Spleen (tissue), 11 donors: Measurements from ENCODE around the gene PSG2. TPM values are rescaled to one million over a fixed set of nuclear protein-coding genes. Genes with fewer than 3 reads are reported as not detected.
"Not testable (repeated sequence)": the region's sequence is repeated elsewhere in the genome, so short reads cannot be mapped to it uniquely, and the experiment has no call there.

Experiments used
- DNase-seq: peaks from one replicate; pipeline ENCODE4 v3.0.0-alpha.2; 2020
- H3K27ac ChIP-seq, 8 donors: fragments of 200-600 bp; sonication (generic) in 7 of 8; 1 replicate in 4 of 8; 2 replicates in 4 of 8; pipeline versions ENCODE4 v1.5.0 to v1.8.0; 2016 to 2021; ENCODE audit warnings: inconsistent platforms in 4 of 8, mild to moderate bottlenecking in 4 of 8, moderate library complexity in 1 of 8
- H3K27me3 ChIP-seq, 7 donors: fragments of 200-600 bp; sonication (generic) in 6 of 7; replicated peaks in 1 of 7; 1 replicate in 4 of 7; 2 replicates in 3 of 7; pipeline versions ENCODE4 v1.5.0 to v1.8.0; 2016 to 2021; ENCODE audit warnings: inconsistent platforms in 3 of 7, mild to moderate bottlenecking in 1 of 7
- H3K36me3 ChIP-seq, 6 donors: fragments of 200-600 bp; sonication (generic) in 5 of 6; 1 replicate in 4 of 6; 2 replicates in 2 of 6; pipeline versions ENCODE4 v1.5.0 to v1.8.0; 2016 to 2021; ENCODE audit warnings: inconsistent platforms in 2 of 6
- H3K4me1 ChIP-seq, 6 donors: fragments of 200-600 bp; sonication (generic) in 5 of 6; 1 replicate in 3 of 6; 2 replicates in 3 of 6; pipeline versions ENCODE4 v1.5.0 to v1.8.0; 2016 to 2021; ENCODE audit warnings: inconsistent platforms in 3 of 6
- H3K4me3 ChIP-seq, 8 donors: fragments of 200-600 bp; sonication (generic) in 7 of 8; 1 replicate in 4 of 8; 2 replicates in 4 of 8; pipeline versions ENCODE4 v1.5.0 to v1.8.0; 2016 to 2021; ENCODE audit warnings: inconsistent platforms in 4 of 8, mild to moderate bottlenecking in 4 of 8, moderate library complexity in 2 of 8
- H3K9me3 ChIP-seq, 8 donors: fragments of 200-600 bp; sonication (generic) in 7 of 8; 1 replicate in 4 of 8; 2 replicates in 4 of 8; pipeline versions ENCODE4 v1.5.0 to v1.8.0; 2016 to 2021; ENCODE audit warnings: inconsistent platforms in 4 of 8
- WGBS, 5 donors: extraction: QIAGEN DNeasy Blood & Tissue Kit in 3 of 5; methylation state at CpG; one replicate each; pipeline versions ENCODE4 v1.1.5 to v1.1.7; 2013 to 2018; 5-methylcytosine and 5-hydroxymethylcytosine counted together
- intact Hi-C: fragments of 100-400 bp; cut with DNase I; formaldehyde crosslinking; loops from one replicate; pipeline ENCODE4 v1.15.0; 2023; ENCODE audit warnings: low total_unique reads
- polyA plus RNA-seq, 3 donors: library from polyadenylated mRNA; stranded (reverse); fragments of 200-250 nt; gene quantifications; one replicate each; pipeline ENCODE4 v1.2.1, GENCODE V29; 2013
- total RNA-seq, 7 donors: library from RNA; depleted of rRNA in 3 of 7; stranded (reverse); fragments of >200 nt in 3 of 7; fragmentation: NEBNext Ultra II Directional in 4 of 7; extraction: Animal tissue kit (Norgen Biotek cat#: 25700) in 4 of 7; gene quantifications; one replicate each; pipeline versions ENCODE4 v1.1.0 to v1.2.1, GENCODE V29; 2016 to 2021
- donor health status: healthy with polysubstance abuse.
- donor health status: DM: no; HTN: no; CAD: no; lungs with moderate emphysema.
- donor health status: DM: no; HTN: no; CAD: no.
- donor health status: Bipolar disorder and iron deficiency.
- donor health status: healthy.
- donor health status: DM: no; HTN: no; CAD: no.
- donor health status: DM: yes; HTN: yes; CAD: no.

Gene PSG2
- total and polyA plus RNA-seq, 10 donors, result not detected

GRCh38 chr19:43061326-43061725 lies 21.2 kb downstream of the PSG2 start:
- H3K27me3 ChIP-seq, H3K36me3 ChIP-seq, DNase-seq, H3K4me3 ChIP-seq, H3K27ac ChIP-seq, H3K4me1 ChIP-seq, intact Hi-C loops: not testable (repeated sequence)
- peaks cover 0 to 21% (median 8%) of the 10 kb centered on the region in 8 donors for H3K9me3 ChIP-seq
- 56 to 84% (median 74%) methylated on average over 3 of the region's 3 CpGs for WGBS, 5 donors

GRCh38 chr19:43060254-43060653 lies 22.2 kb downstream of the PSG2 start:
- H3K27me3 ChIP-seq, H3K27ac ChIP-seq, DNase-seq, intact Hi-C loops, H3K36me3 ChIP-seq, H3K4me1 ChIP-seq, H3K4me3 ChIP-seq: not testable (repeated sequence)
- WGBS, 5 donors, result 56 to 77% (median 62%) methylated on average over 3 of the region's 3 CpGs
- H3K9me3 ChIP-seq, result peaks cover 0 to 32% (median 18%) of the 10 kb centered on the region in 8 donors

GRCh38 chr19:43059482-43059881 lies 23.0 kb downstream of the PSG2 start:
- WGBS, 5 donors, result 77 to 95% (median 90%) methylated on average over 2 of the region's 2 CpGs
- H3K27ac ChIP-seq, H3K4me1 ChIP-seq, intact Hi-C loops, H3K27me3 ChIP-seq, DNase-seq, H3K36me3 ChIP-seq, H3K4me3 ChIP-seq: not testable (repeated sequence)
- H3K9me3 ChIP-seq, result peaks cover 0 to 39% (median 23%) of the 10 kb centered on the region in 8 donors

GRCh38 chr19:43058440-43058839 lies 24.1 kb downstream of the PSG2 start:
- H3K4me1 ChIP-seq, H3K27me3 ChIP-seq, intact Hi-C loops, H3K27ac ChIP-seq, H3K36me3 ChIP-seq, DNase-seq, H3K4me3 ChIP-seq: not testable (repeated sequence)
- 46 to 59% (median 50%) methylated on average over 2 of the region's 2 CpGs for WGBS, 5 donors
- H3K9me3 ChIP-seq, result peaks cover 0 to 46% (median 24%) of the 10 kb centered on the region in 8 donors

GRCh38 chr19:43047966-43048365 lies 34.5 kb downstream of the PSG2 start:
- H3K4me3 ChIP-seq, DNase-seq, H3K27ac ChIP-seq, intact Hi-C loops, H3K4me1 ChIP-seq, H3K27me3 ChIP-seq, H3K36me3 ChIP-seq: not testable (repeated sequence)
- H3K9me3 ChIP-seq, result peaks cover 0 to 13% (median 0%) of the 10 kb centered on the region in 8 donors
- WGBS, 5 donors, result 70 to 93% (median 75%) methylated on average over 3 of the region's 3 CpGs

- DNase-seq, H3K4me1 ChIP-seq, H3K27ac ChIP-seq, H3K36me3 ChIP-seq, intact Hi-C loops, H3K4me3 ChIP-seq, H3K27me3 ChIP-seq, H3K9me3 ChIP-seq: not testable (repeated sequence)
- 68 to 91% (median 76%) methylated on average over 2 of the region's 2 CpGs for WGBS, 5 donors
Observed at GRCh38 chr19:43046578-43046977, 35.9 kb downstream of the PSG2 start.

GRCh38 chr19:43043492-43044180 lies 38.9 kb downstream of the PSG2 start:
- H3K4me3 ChIP-seq, H3K27ac ChIP-seq, H3K4me1 ChIP-seq, H3K9me3 ChIP-seq, H3K27me3 ChIP-seq, intact Hi-C loops, H3K36me3 ChIP-seq, DNase-seq: not testable (repeated sequence)
- 72 to 100% (median 76%) methylated on average over 1 of the region's 1 CpG for WGBS, 5 donors

GRCh38 chr19:43031645-43032044 lies 50.9 kb downstream of the PSG2 start:
- H3K4me1 ChIP-seq, intact Hi-C loops, H3K36me3 ChIP-seq, DNase-seq, H3K4me3 ChIP-seq, H3K9me3 ChIP-seq, H3K27ac ChIP-seq: not testable (repeated sequence)
- WGBS, 5 donors, result 26 to 59% (median 39%) methylated on average over 2 of the region's 2 CpGs
- peaks cover 0 to 18% (median 0%) of the 10 kb centered on the region in 7 donors for H3K27me3 ChIP-seq
